Stomach smooth muscle (tissue), 2 donors: ENCODE measurements around the gene FRMD6.
"Not testable (repeated sequence)": the region's sequence is repeated elsewhere in the genome, so short reads cannot be mapped to it uniquely, and the experiment has no call there.

Experiments used
- H3K27ac ChIP-seq: one replicate; pipeline ENCODE4 v1.7.0; 2013; ENCODE audit warnings: mild to moderate bottlenecking, low read length, inconsistent platforms
- H3K27me3 ChIP-seq, 2 donors: one replicate each; pipeline ENCODE4 v1.7.0; 2013; ENCODE audit warnings: low read length in 2 of 2; ENCODE audit not compliant: insufficient read depth in 2 of 2, control insufficient read depth in 1 of 2
- H3K36me3 ChIP-seq, 2 donors: one replicate each; pipeline ENCODE4 v1.7.0; 2013; ENCODE audit warnings: low read length in 2 of 2; ENCODE audit not compliant: control insufficient read depth in 2 of 2, insufficient read depth in 2 of 2
- H3K4me1 ChIP-seq: one replicate; pipeline ENCODE4 v1.7.0; 2013; ENCODE audit warnings: low read length; ENCODE audit not compliant: control insufficient read depth, insufficient read depth
- H3K4me3 ChIP-seq, 2 donors: one replicate each; pipeline ENCODE4 v1.7.0; 2013; ENCODE audit warnings: low read length in 2 of 2
- H3K9ac ChIP-seq, 2 donors: one replicate each; pipeline ENCODE4 v1.7.0; 2013; ENCODE audit warnings: low read length in 2 of 2, mild to moderate bottlenecking in 1 of 2
- H3K9me3 ChIP-seq, 2 donors: one replicate each; pipeline ENCODE4 v1.7.0; 2013; ENCODE audit warnings: low read length in 2 of 2; ENCODE audit not compliant: control insufficient read depth in 2 of 2
- donor health status: healthy.
- donor health status: Pancreatic carcinoma.

The FRMD6 gene

GRCh38 chr14:51738754-51739153 is 87.0 kb downstream of the FRMD6 start:
- no peaks in the 10 kb centered on the region for H3K27me3 ChIP-seq
- H3K4me1 ChIP-seq = no peaks in the 10 kb centered on the region
- no peak overlapping the region for H3K27ac ChIP-seq

DNA sequence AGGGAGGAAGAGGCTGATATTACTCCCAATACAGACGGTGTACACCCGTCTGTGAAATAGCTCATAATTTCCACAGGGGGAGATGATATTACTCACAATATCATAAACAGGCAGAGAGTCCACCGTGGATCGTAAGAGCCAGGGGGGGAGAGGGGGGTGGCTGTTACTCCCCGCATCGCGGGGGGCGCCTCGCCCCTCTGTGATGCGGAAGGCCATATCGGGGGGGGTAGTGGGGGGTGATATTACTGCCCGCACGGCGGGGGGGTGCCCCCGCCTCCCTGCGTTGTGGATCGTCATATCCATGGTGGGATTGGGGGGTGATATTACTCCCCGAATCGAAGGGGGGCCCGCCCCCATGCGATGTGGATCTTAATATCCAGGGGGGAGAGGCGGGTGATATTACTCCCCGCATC is 91.9 kb downstream of the FRMD6 start:
- Histone ChIP-seq H3K4me3 (no peak overlapping the region), H3K27me3 (no peaks in the 10 kb centered on the region), H3K4me1 (no peaks in the 10 kb centered on the region), H3K9ac (no peak overlapping the region), H3K27ac (no peak overlapping the region), H3K36me3 (no peaks in the 10 kb centered on the region), H3K9me3 (no peaks in the 10 kb centered on the region)

More at GRCh38 chr14:51738754-51739153, 87.0 kb downstream of the FRMD6 start:
- Histone ChIP-seq H3K4me3 (no peak overlapping the region), H3K36me3 (no peaks in the 10 kb centered on the region), H3K9ac (no peak overlapping the region), H3K9me3 (no peaks in the 10 kb centered on the region)

- Histone ChIP-seq H3K9me3 (no peaks in the 10 kb centered on the region), H3K4me1 (no peaks in the 10 kb centered on the region)
These were observed 92.8 kb downstream of the FRMD6 start for GRCh38 chr14:51744372-51745130.

GRCh38 chr14:51746823-51747222 is 95.1 kb downstream of the FRMD6 start:
- not testable (repeated sequence) for H3K4me1 ChIP-seq, H3K27ac ChIP-seq, H3K27me3 ChIP-seq, H3K9ac ChIP-seq, H3K9me3 ChIP-seq, H3K4me3 ChIP-seq, H3K36me3 ChIP-seq

More at GRCh38 chr14:51744372-51745130, 92.8 kb downstream of the FRMD6 start:
- Histone ChIP-seq H3K27ac (no peak overlapping the region), H3K4me3 (no peak overlapping the region), H3K27me3 (no peaks in the 10 kb centered on the region), H3K9ac (no peak overlapping the region), H3K36me3 (no peaks in the 10 kb centered on the region)

DNA sequence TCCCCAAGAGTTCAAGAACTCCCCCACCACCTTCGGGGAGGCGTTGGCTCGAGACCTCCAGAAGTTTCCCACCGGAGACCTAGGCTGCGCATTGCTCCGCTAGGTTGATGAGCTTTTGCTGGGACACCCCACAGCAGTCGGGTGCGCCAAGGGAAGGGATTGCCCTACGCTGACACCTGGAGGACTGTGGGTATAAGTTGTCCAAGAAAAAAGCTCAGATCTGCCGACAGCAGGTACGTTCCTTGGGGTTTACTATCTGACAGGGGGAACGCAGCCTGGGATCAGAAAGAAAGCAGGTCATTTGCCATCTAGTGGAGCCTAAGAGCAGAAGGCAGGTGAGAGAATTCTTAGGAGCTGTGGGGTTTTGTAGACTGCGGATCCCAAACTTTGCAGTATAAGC is 98.8 kb downstream of the FRMD6 start:
- H3K9ac ChIP-seq = no peak overlapping the region
- no peaks in the 10 kb centered on the region for H3K27me3 ChIP-seq
- no peaks in the 10 kb centered on the region for H3K9me3 ChIP-seq
- no peaks in the 10 kb centered on the region for H3K4me1 ChIP-seq
- H3K36me3 ChIP-seq = no peaks in the 10 kb centered on the region
- H3K27ac ChIP-seq = no peak overlapping the region
- no peak overlapping the region for H3K4me3 ChIP-seq

DNA sequence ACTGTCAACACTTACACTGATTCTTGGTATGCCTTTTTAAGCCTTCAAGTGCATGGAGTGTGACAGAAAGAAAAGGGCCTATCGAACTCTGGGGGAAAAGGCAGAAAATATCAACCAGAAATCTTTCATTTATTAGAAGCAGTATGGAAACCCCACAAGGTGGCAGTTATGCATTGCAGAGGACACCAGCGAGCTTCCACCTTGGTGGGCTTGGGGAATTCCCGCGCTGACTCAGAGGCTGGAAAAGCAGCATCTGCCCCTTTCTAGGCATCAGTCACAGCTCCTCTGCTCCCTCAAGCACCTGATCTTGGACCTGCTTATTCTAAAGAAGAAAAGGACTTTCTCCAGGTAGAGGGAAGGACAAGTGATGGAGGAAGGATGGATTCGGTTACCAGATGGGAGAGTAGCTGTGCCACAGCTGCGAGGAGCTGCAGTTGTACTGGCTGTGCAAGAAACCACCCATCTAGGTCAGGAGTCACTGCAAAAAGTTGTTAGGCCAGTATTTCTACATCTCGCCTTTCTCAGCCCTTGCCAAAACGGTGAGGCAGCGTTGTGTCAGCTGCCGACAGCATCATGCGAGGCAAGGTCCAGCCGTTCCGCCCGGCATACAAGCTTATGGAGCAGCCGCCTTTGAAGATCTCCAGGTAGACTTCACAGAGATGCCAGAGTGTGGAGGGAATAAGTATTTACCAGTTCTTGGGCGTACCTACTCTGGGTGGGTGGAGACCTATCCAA is 100.1 kb downstream of the FRMD6 start:
- H3K27me3 ChIP-seq, H3K9ac ChIP-seq, H3K4me3 ChIP-seq, H3K4me1 ChIP-seq, H3K9me3 ChIP-seq, H3K27ac ChIP-seq, H3K36me3 ChIP-seq: not testable (repeated sequence)

- not testable (repeated sequence) for H3K4me3 ChIP-seq, H3K4me1 ChIP-seq
These were observed 106.0 kb downstream of the FRMD6 start for GRCh38 chr14:51757756-51758155.

DNA sequence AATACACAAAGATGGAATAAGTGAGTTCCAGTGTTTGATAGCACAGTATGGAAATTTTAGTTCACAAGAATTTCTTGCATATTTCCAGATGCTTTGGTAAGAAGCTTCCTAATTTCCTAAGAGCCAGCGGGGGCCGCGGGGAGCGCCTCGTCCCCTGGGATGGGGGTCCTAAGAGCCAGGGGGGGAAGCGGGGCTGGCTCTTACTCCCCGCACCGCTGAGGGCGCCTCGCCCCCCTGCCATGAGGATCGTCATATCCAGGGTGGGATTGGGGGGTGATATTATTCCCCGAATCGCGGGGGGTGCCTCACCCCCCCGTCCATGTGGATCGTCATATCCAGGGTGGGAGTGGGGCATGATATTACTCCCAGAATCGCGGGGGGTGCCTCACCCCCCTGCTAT is 108.2 kb downstream of the FRMD6 start:
- H3K4me3 ChIP-seq = no peak overlapping the region
- no peaks in the 10 kb centered on the region for H3K9me3 ChIP-seq
- no peaks in the 10 kb centered on the region for H3K36me3 ChIP-seq
- no peaks in the 10 kb centered on the region for H3K4me1 ChIP-seq
- H3K27ac ChIP-seq = no peak overlapping the region
- no peaks in the 10 kb centered on the region for H3K27me3 ChIP-seq
- no peak overlapping the region for H3K9ac ChIP-seq

More at GRCh38 chr14:51757756-51758155, 106.0 kb downstream of the FRMD6 start:
- H3K9me3 ChIP-seq, H3K27ac ChIP-seq, H3K36me3 ChIP-seq, H3K9ac ChIP-seq, H3K27me3 ChIP-seq: not testable (repeated sequence)

DNA sequence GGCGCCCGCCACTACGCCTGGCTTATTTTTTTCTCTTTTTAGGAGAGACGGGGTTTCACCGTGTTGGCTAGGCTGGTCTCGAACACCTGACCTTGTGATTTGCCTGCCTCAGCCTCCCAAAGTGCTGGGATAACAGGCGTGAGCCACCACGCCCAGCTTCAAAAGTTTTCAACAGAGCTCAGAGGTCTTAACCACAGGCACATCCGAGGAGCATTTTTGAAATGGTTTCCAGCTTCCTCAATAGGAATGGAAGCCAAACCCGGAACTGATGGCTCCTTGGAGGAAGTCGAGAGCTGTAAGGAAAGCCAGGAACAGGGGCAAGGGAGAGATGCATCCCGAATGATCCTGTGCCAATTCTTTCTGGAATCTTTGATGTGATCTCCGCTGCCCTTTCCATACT is 114.0 kb downstream of the FRMD6 start:
- H3K27me3 ChIP-seq, H3K27ac ChIP-seq, H3K9ac ChIP-seq, H3K9me3 ChIP-seq, H3K4me1 ChIP-seq, H3K4me3 ChIP-seq, H3K36me3 ChIP-seq: not testable (repeated sequence)

- not testable (repeated sequence) for H3K27ac ChIP-seq, H3K4me1 ChIP-seq, H3K9ac ChIP-seq, H3K4me3 ChIP-seq, H3K9me3 ChIP-seq, H3K27me3 ChIP-seq, H3K36me3 ChIP-seq
These were observed 114.9 kb downstream of the FRMD6 start for GRCh38 chr14:51766586-51766985.

DNA sequence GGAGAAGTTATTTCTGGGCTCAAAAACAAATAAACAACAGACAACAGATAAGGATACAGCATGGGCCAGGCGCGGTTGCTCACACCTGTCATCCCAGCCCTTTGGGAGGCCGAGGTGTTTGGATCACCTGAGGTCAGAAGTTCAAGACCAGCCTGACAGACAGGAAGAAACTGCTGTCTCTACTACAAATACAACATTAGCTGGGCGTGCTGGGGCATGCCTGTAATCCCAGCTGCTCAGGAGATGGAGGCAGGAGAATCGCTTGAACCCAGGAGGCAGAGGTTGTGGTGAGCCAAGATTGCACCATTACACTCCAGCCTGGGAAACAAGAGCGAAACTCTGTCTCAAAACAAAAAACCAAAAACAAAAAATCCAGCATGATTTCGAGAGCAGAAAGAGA is 117.6 kb downstream of the FRMD6 start:
- not testable (repeated sequence) for H3K4me1 ChIP-seq, H3K27me3 ChIP-seq, H3K4me3 ChIP-seq, H3K27ac ChIP-seq, H3K9me3 ChIP-seq, H3K36me3 ChIP-seq, H3K9ac ChIP-seq
